ENCODE results near the gene SECTM1.

- TF ChIP-seq CTCF (conservative IDR thresholded peaks at IDR 0.05; ENCODE audit: low read depth in 2 of 2) (no peak), POLR2AphosphoS5 (IDR thresholded peaks at IDR 0.05; ENCODE audit: low read depth) (no peak), EZH2phosphoT487 (IDR thresholded peaks at IDR 0.05; ENCODE audit: unreplicated experiment) (no peak), ETS1 (IDR thresholded peaks at IDR 0.05) (no peak), EZH2 (IDR thresholded peaks at IDR 0.05; ENCODE audit: low read depth, unreplicated experiment) (no peak), REST (IDR thresholded peaks at IDR 0.05; ENCODE audit: unreplicated experiment) (no peak), ZNF114 (CRISPR knock-in tag; IDR thresholded peaks at IDR 0.05) (no peak), ZNF462 (CRISPR knock-in tag; IDR thresholded peaks at IDR 0.05) (no peak)
These were observed 32.2 kb upstream of the SECTM1 start for GRCh38 chr17:82365606-82366295.
